ENCODE measurements around the gene MFAP4. TPM values are rescaled to one million over a fixed set of nuclear protein-coding genes. Genes with fewer than 3 reads are reported as not detected.

MFAP4 gene
- total and polyA plus RNA-seq, 4 donors = 2.1 to 13.3 (median 5.7) TPM

- Histone ChIP-seq H3K9ac (ENCODE audit: low read depth in 1 of 2, low read length in 2 of 2) (no peak overlapping the region), H3K27me3 (ENCODE audit: control insufficient read depth in 4 of 4, insufficient read depth in 4 of 4, low read length in 3 of 4) (no peaks in the 10 kb centered on the region), H3K4me1 (ENCODE audit: control insufficient read depth in 4 of 4, insufficient read depth in 4 of 4, low read length in 3 of 4) (no peaks in the 10 kb centered on the region), H3K36me3 (ENCODE audit: control insufficient read depth in 4 of 4, insufficient read depth in 3 of 4, low read depth in 1 of 4, low read length in 3 of 4) (no peaks in the 10 kb centered on the region), H3K9me3 (ENCODE audit: control insufficient read depth in 4 of 4, low read length in 3 of 4) (no peaks in the 10 kb centered on the region), H3K4me3 (ENCODE audit: low read depth in 1 of 3, low read length in 3 of 3) (no peak overlapping the region), H3K27ac (ENCODE audit: low read depth in 1 of 2, low read length in 2 of 2) (no peak overlapping the region)
- 74% methylated on average over 3 of the region's 3 CpGs for WGBS
- no peak for TF ChIP-seq REST (IDR thresholded peaks at IDR 0.05)
- TF ChIP-seq HNF4A (conservative IDR thresholded peaks at IDR 0.05) = no peak
- no peak for TF ChIP-seq FOXA2 (IDR thresholded peaks at IDR 0.05)
- no peak for TF ChIP-seq EGR1 (IDR thresholded peaks at IDR 0.05; ENCODE audit: low read depth in 2 of 2)
- TF ChIP-seq CTCF (IDR thresholded peaks at IDR 0.05; ENCODE audit: low read depth, low read length, missing input control) = no peak
- TF ChIP-seq TAF1 (conservative IDR thresholded peaks at IDR 0.05) = no peak
- TF ChIP-seq ATF3 (IDR thresholded peaks at IDR 0.05) = no peak
- no peak for TF ChIP-seq SP1 (IDR thresholded peaks at IDR 0.05)
- DNase-seq (ENCODE audit: low spot score) = no peak
These were observed 30.6 kb upstream of the MFAP4 start for GRCh38 chr17:19417611-19418010.

- DNase-seq (ENCODE audit: low spot score) = no peak
- Histone ChIP-seq H3K27me3 (ENCODE audit: control insufficient read depth in 4 of 4, insufficient read depth in 4 of 4, low read length in 3 of 4) (no peaks in the 10 kb centered on the region), H3K27ac (ENCODE audit: low read depth in 1 of 2, low read length in 2 of 2) (no peak overlapping the region), H3K36me3 (ENCODE audit: control insufficient read depth in 4 of 4, insufficient read depth in 3 of 4, low read depth in 1 of 4, low read length in 3 of 4) (no peaks in the 10 kb centered on the region), H3K4me3 (ENCODE audit: low read depth in 1 of 3, low read length in 3 of 3) (no peak overlapping the region), H3K9me3 (ENCODE audit: control insufficient read depth in 4 of 4, low read length in 3 of 4) (no peaks in the 10 kb centered on the region), H3K4me1 (ENCODE audit: control insufficient read depth in 4 of 4, insufficient read depth in 4 of 4, low read length in 3 of 4) (no peaks in the 10 kb centered on the region), H3K9ac (ENCODE audit: low read depth in 1 of 2, low read length in 2 of 2) (no peak overlapping the region)
- 94% methylated on average over 18 of the region's 18 CpGs for WGBS
- TF ChIP-seq TAF1 (conservative IDR thresholded peaks at IDR 0.05) (no peak), ZBTB33 (IDR thresholded peaks at IDR 0.05) (no peak), HNF4G (IDR thresholded peaks at IDR 0.05) (no peak), CTCF (IDR thresholded peaks at IDR 0.05; ENCODE audit: low read depth, low read length, missing input control) (no peak), GABPA (IDR thresholded peaks at IDR 0.05 in 1 of 2, conservative IDR thresholded peaks at IDR 0.05 in 1 of 2) (no peak), EGR1 (IDR thresholded peaks at IDR 0.05; ENCODE audit: low read depth in 2 of 2) (no peak), NR2F2 (IDR thresholded peaks at IDR 0.05) (no peak), JUND (IDR thresholded peaks at IDR 0.05) (no peak), HNF4A (conservative IDR thresholded peaks at IDR 0.05) (no peak)
These were observed 29.1 kb upstream of the MFAP4 start for GRCh38 chr17:19415806-19416775.

Measured in liver (tissue), 9 donors.